NCI-H1417 (cell line): Measurements from ENCODE around the gene ELOVL1.
"Not testable (repeated sequence)": the region's sequence is repeated elsewhere in the genome, so short reads cannot be mapped to it uniquely, and the experiment has no call there.

Experiments
- DNase-seq, 3 experiments: peaks; one replicate each; lab custom pipeline; 2025; lab: John Stamatoyannopoulos, UW

Gene ELOVL1

DNA sequence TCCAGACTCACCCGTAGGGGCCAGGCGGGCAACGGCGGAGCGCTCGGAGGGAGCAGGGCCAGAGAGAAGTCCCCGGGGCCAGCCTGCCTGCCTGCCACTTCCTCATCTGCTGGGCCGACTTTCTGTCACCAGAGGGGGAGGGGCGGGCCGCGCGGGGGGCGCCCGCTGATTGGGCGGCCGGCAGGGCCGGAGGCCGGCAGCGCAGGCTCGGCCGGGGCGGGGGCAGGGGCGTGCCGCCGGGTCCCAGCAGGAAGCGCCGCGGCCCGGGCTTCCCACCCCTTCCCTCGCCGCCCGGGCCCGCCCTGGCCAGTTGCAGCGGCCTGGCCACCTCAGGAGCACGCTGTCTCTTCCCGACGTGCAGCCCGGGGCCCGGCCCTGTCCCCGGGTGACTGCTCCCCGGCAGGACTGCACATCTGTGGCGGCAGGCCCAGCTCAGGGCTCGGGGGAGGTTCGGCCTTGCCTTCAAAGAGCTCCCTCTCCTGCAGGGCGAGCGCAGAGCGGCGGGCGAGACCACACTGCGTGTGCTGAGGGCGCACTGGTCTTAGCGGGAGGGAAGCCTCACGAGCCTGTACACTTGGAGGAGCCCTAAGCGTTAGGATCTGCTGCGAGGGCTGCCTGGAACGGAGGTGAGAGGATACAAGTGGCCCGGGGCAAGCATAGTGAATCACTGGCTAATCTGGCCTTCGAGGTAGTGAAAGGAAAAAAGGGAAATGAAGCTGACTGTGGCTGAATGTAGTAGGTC is at the start of gene ELOVL1:
Gene ELOVL1 (minus strand): TSS at position 108 of the 742 bp plus-strand sequence. CDS start 2,402 bp downstream, outside the sequence.
- peak; percentile 84 to 95 (median 91) for DNase-seq

DNA sequence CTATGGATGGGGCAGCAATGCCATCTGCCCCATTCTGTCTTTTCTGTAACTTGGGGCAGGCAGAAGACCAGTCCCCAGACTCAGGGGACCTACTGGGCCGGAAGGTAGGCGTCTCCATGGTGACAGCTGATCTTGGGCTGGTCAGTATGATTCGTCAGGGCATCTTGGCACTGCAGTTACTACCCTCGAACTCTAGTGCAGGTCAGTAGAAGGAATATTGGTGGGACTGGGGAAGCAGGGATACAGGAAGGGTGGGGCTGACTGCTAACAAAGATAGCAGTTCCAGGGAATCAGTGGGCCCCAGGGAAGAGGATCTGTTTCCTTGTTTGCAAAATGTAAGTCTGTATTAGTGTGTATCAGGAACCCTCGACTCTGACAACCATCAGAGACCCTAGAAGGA is 48.1 kb upstream of the ELOVL1 start:
- no peak for DNase-seq

DNA sequence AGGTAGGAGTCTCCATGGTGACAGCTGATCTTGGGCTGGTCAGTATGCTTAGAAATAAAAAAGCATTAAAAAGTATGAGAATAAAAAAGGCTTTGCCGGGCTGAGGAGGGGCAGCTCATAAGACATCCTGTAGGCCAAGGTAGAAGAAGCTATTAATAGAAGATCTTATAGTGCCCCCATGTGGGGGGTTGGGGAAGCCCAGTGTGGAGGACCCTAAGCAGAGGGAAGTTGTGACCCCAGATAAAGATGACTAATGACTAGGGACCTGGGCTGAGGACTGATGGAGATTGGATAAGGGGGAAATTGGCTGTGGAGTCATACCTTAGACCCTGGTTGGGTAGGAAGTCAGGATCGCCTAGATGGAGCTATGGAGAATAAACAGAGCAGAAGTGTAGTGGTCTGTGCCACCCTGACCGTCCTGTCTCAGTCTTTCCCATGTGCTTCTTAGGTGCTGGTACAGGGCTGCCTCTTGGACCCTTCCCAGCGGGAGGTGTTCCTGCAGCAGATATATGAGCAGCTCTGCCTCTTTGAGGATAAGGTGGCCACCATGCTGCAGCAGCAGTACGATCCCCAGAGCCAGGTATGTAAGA is 46.9 kb upstream of the ELOVL1 start:
- DNase-seq = peak; percentile 35 to 69 (median 44)

- DNase-seq = not testable (repeated sequence)
Measured at GRCh38 chr1:43413426-43413825, 45.6 kb upstream of the ELOVL1 start.

DNA sequence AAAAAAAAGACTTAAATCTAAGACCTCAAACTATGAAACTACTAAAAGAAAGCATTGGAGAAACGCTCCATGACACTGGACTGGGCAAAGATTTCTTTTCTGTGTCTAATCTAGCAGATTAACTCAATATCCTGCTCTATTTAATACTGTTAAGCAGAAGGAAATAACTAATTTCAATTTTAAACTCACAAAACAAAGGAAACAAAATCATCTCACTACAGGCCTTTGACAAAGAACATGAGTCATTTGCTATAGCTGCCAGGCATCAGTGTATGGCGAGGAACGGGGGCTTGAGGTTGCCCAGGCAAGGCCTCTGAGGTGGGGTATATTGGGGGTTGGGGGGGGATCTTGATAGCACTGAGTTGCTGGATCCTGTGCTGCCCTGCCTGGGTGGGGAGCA is 42.8 kb upstream of the ELOVL1 start:
- DNase-seq = no peak

DNA sequence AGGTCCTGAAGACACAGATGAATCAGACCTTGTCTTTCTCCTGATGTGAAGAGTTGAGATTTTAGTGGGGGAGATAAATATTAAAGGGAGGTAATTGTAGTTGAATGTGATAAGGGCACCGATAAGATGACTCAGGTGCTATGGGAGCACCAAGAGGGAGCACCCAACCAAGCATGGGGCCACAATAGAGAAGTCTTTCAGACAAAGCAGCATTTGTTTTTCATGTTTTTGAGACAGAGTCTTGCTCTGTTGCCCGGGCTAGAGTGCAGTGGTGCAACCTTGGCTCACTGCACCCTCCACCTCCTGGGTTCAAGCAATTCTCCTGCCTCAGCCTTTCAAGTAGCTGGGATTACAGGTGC is 38.0 kb upstream of the ELOVL1 start:
- DNase-seq = no peak

- no peak for DNase-seq
Measured at GRCh38 chr1:43405219-43405875, 37.5 kb upstream of the ELOVL1 start.

- no peak for DNase-seq
Measured at GRCh38 chr1:43404353-43404752, 36.5 kb upstream of the ELOVL1 start.

- DNase-seq = peak in 1 of 3 experiments; percentile 36
Measured at GRCh38 chr1:43402089-43402865, 34.5 kb upstream of the ELOVL1 start.

DNA sequence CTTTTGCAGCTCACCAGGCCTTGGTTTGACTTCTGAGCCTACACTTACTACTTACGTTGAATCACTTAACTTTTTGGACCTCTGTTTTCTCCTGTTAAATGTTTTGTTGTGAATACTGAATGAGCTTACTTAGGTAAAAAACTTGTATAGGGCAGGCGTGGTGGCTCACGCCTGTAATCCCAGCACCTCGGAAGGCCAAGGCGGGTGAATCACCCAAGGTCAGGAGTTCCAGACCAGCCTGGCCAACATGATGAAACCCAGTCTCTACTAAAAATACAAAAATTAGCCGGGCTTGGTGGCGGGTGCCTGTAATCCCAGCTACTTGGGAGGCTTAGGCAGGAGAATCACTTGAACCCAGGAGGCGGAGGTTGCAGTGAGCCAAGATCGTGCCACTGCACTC is 32.6 kb upstream of the ELOVL1 start:
- not testable (repeated sequence) for DNase-seq

GRCh38 chr1:43398227-43398626 is 30.4 kb upstream of the ELOVL1 start:
- DNase-seq = no peak

- DNase-seq = no peak
Measured at GRCh38 chr1:43396059-43396458, 28.2 kb upstream of the ELOVL1 start.

GRCh38 chr1:43395523-43395922 is 27.7 kb upstream of the ELOVL1 start:
- DNase-seq = no peak

- DNase-seq = no peak
Measured at GRCh38 chr1:43392702-43393101, 24.9 kb upstream of the ELOVL1 start.

DNA sequence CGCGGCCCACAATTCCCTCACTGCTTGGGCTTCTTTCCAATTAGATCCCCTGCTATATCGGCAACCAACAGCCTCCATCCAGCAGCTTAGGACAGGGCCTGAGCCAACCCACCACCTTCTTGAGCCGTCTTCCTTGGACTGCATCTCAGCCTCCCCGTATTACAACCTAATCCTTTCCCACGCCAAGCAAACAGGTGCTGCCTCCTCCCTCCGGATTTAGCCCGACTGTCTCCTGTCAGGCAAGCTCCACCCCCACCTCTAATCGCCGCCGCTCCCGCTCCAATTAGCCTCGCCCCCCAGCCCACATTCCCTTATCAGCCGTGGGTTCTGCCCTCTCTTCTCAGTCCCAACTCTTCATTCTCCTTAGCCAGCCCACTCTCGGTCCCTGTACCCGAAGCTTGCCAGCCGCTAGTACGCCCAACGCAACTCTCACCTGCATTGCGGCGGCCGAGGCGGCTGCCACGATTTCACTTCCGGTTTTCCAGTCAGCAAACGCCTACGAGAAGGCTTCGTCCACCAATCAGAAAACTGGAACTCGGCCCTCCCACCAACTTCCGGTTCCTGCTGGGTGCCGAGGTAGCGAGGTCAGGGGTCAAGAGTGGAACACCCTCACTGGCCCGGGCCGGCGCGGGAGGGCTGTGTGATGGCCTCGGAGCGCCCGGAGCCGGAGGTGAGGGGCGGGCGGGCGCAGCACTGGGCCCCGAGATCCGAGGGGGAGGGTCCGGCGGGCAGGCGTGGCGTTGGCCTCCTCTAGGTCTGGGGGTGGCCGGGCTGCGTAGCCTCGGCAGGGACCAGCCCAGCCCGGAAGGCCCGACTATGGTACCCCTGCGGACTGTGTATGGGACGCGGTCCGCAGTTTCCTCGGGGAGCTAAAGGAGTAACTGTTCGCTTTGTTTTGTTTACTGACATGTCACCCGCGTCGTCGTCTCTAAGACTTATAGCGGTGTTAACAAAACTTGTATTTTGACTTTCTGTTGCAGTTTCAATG is 21.8 kb upstream of the ELOVL1 start, which contains the start of the genes MED8 and SZT2:
Gene MED8 (minus strand): TSS at position 475 of the 988 bp plus-strand sequence. CDS start 36 bp downstream, at position 439.
Gene SZT2 (plus strand): TSS at position 574 of the 988 bp plus-strand sequence. CDS start 70 bp downstream, at position 644.
- DNase-seq = peak; percentile 92 to 96 (median 93)

DNA sequence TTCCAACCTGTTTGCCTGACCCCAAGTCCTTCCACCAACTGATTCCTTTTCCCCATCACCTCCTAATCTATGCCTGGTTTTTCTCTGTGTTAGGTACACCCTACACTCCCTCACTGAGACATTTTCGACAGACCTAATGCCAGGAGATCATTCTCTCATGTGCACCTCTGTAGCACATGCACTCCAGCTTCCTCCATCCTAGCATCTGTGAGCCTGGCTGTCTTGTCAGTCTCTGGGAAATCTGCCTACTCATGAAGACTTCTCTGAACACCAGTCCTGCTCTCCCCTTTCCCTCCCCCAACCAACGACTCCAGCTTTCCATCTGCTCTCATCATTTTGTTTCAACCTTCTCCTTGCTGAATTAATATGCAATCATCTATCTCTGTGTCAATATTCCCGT is 20.8 kb upstream of the ELOVL1 start:
- DNase-seq = no peak

DNA sequence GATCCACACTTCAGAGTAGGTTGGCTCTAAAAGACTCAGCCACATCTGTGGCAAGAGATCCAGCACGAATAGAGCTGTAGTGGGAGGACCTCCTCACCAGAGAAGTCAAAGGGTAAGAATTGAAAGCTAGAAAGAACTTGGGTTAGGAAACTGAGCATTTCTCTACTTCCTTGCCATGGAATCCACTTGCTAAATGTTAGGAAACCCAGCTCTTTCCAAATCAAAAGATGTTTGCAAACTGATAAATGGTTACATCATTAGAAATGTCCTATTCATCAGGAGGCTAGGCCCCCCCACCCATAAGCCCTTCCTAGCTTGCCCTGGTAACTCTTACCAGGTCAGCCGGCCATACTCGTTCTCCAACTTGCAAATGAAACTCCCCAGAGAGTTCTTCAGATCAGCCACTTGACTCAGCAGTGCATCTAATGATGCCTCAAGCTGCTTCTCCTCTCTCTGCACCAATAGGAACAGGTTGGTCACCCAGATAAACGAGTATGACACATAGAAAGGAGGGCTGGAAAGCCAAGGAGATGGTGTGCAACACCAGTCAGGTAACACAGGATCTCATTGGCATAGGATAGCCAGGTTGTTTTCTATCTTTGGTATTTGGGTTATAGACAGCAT is 20.3 kb upstream of the ELOVL1 start:
- no peak for DNase-seq

GRCh38 chr1:43386676-43387075 is 18.9 kb upstream of the ELOVL1 start:
- DNase-seq = no peak

DNA sequence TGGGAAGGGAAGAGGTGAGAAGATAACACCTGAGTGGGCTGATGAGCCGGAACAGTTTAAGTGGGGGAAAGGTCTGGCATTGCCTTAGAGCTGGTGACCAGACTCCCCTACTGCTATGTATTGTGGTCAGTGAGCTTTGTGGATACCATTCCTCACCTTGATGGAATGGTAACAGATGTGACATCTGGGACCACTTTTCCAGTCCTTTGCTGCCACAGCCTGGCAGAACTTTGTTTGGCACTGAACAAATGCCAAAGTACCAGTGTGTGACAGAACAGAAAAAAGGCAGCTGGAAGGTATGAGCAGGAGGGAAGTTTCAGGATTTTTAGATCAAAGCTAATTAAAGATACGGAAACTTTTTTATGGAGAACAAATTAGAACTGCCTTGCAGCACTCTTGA is 15.6 kb upstream of the ELOVL1 start:
- peak in 1 of 3 experiments; percentile 27 for DNase-seq

GRCh38 chr1:43382027-43382779 is 14.4 kb upstream of the ELOVL1 start:
- DNase-seq = no peak
